ENCODE measurements around the gene PHF23. TPM values are rescaled to one million over a fixed set of nuclear protein-coding genes. Genes with fewer than 3 reads are reported as not detected.

The PHF23 gene
- 10 to 100 TPM; 45.9 to 53.1 TPM for total RNA-seq

GRCh38 chr17:7239091-7240027 is at the start of gene PHF23:
TSS of gene PHF23 (minus strand) at chr17:7239457. CDS start at chr17:7239279, 178 bp downstream.
- DNase-seq, result peak; percentile 98
- no peaks in the 10 kb centered on the region for H3K9me3 Mint-ChIP-seq
- CTCF ChIA-PET, result interaction anchor here (0.6 to 6.6 kb wide), 4 partner anchors 18 to 321 kb away, joined by 4 to 44 read pairs (median 5); partner anchors contain the start of genes ACADVL and DLG4
- peak within 1 kb of the TSS; percentile 92 for H3K27ac Mint-ChIP-seq
- H3K36me3 Mint-ChIP-seq (ENCODE audit: low read depth), result peaks cover 74% of the 10 kb centered on the region
- peaks cover 71% of the 10 kb centered on the region for H3K4me1 Mint-ChIP-seq
- POLR2A ChIA-PET, result interaction anchor here (0.6 to 9.1 kb wide), 11 partner anchors 11 to 447 kb away, joined by 3 to 100 read pairs (median 6); partner anchors contain the start of genes ACADVL, ACAP1, CTDNEP1 and DLG4
- H3K4me3 Mint-ChIP-seq, result peak within 1 kb of the TSS; percentile 87
- no peaks in the 10 kb centered on the region for H3K27me3 Mint-ChIP-seq

GRCh38 chr17:7285679-7286078 is 46.4 kb upstream of the PHF23 start:
- no peak overlapping the region for H3K27ac Mint-ChIP-seq
- peaks cover 17% of the 10 kb centered on the region for H3K4me1 Mint-ChIP-seq
- H3K4me3 Mint-ChIP-seq, result no peak overlapping the region
- no peak for DNase-seq
- no peaks in the 10 kb centered on the region for H3K36me3 Mint-ChIP-seq (ENCODE audit: low read depth)
- no peaks in the 10 kb centered on the region for H3K9me3 Mint-ChIP-seq
- H3K27me3 Mint-ChIP-seq, result peaks cover 51% of the 10 kb centered on the region
- POLR2A ChIA-PET, result interaction anchor here (0.8 kb wide), 1 partner anchor 401 kb away, joined by 3 read pairs; no protein-coding TSS in a partner anchor
- CTCF ChIA-PET, result interaction anchor here (2.1 kb wide), 1 partner anchor 11 kb away, joined by 13 read pairs; no protein-coding TSS in a partner anchor

GRCh38 chr17:7284911-7285310 is 45.7 kb upstream of the PHF23 start:
- Mint-ChIP-seq H3K4me1 (peaks cover 24% of the 10 kb centered on the region), H3K27ac (no peak overlapping the region), H3K9me3 (no peaks in the 10 kb centered on the region), H3K36me3 (ENCODE audit: low read depth) (no peaks in the 10 kb centered on the region), H3K27me3 (peaks cover 49% of the 10 kb centered on the region), H3K4me3 (no peak overlapping the region)
- ChIA-PET CTCF (interaction anchor here (2.1 kb wide), 1 partner anchor 12 kb away, joined by 13 read pairs; no protein-coding TSS in a partner anchor), POLR2A (interaction anchor here (1.5 kb wide), 1 partner anchor 51 kb away, joined by 3 read pairs; the partner anchor contains the start of gene ACAP1)
- DNase-seq, result no peak

- ChIA-PET POLR2A (interaction anchor here (1.3 to 1.5 kb wide), 2 partner anchors 14 to 53 kb away, joined by 3 read pairs; partner anchors contain the start of gene ACAP1), CTCF (interaction anchor here (1.1 kb wide), 1 partner anchor 13 kb away, joined by 4 read pairs; no protein-coding TSS in a partner anchor)
- no peaks in the 10 kb centered on the region for H3K9me3 Mint-ChIP-seq
- no peak overlapping the region for H3K4me3 Mint-ChIP-seq
- peaks cover 24% of the 10 kb centered on the region for H3K4me1 Mint-ChIP-seq
- DNase-seq, result no peak
- no peak overlapping the region for H3K27ac Mint-ChIP-seq
- no peaks in the 10 kb centered on the region for H3K36me3 Mint-ChIP-seq (ENCODE audit: low read depth)
- H3K27me3 Mint-ChIP-seq, result peaks cover 49% of the 10 kb centered on the region
Measured at GRCh38 chr17:7283471-7284216, 44.4 kb upstream of the PHF23 start.

- ChIA-PET CTCF (interaction anchor here (1.5 kb wide), 1 partner anchor 13 kb away, joined by 9 read pairs; no protein-coding TSS in a partner anchor), POLR2A (interaction anchor here (1.3 to 1.6 kb wide), 3 partner anchors 15 to 202 kb away, joined by 3 to 4 read pairs (median 3); partner anchors contain the start of gene POLR2A)
- DNase-seq, result no peak
- H3K36me3 Mint-ChIP-seq (ENCODE audit: low read depth), result no peaks in the 10 kb centered on the region
- H3K9me3 Mint-ChIP-seq, result no peaks in the 10 kb centered on the region
- H3K27me3 Mint-ChIP-seq, result peaks cover 41% of the 10 kb centered on the region
- H3K4me3 Mint-ChIP-seq, result no peak overlapping the region
- H3K27ac Mint-ChIP-seq, result no peak overlapping the region
- H3K4me1 Mint-ChIP-seq, result peaks cover 24% of the 10 kb centered on the region
Measured at GRCh38 chr17:7282752-7283321, 43.6 kb upstream of the PHF23 start.

GRCh38 chr17:7281953-7282751 is 42.9 kb upstream of the PHF23 start:
- Mint-ChIP-seq H3K9me3 (no peaks in the 10 kb centered on the region), H3K27me3 (peaks cover 35% of the 10 kb centered on the region), H3K36me3 (ENCODE audit: low read depth) (no peaks in the 10 kb centered on the region), H3K27ac (no peak overlapping the region), H3K4me1 (peaks cover 24% of the 10 kb centered on the region), H3K4me3 (peak overlapping the region; percentile 56)
- ChIA-PET CTCF (interaction anchor here (1.5 kb wide), 1 partner anchor 14 kb away, joined by 9 read pairs; no protein-coding TSS in a partner anchor), POLR2A (interaction anchor here (1.1 to 1.6 kb wide), 4 partner anchors 16 to 280 kb away, joined by 3 to 4 read pairs (median 3); partner anchors contain the start of genes POLR2A and SENP3)
- no peak for DNase-seq

GRCh38 chr17:7281074-7281952 is 42.1 kb upstream of the PHF23 start, which contains the start of gene SLC2A4:
TSS of gene SLC2A4 (plus strand) at chr17:7281718. CDS start at chr17:7281935, 217 bp downstream.
- Mint-ChIP-seq H3K4me1 (peaks cover 24% of the 10 kb centered on the region), H3K27ac (no peak within 1 kb of the TSS), H3K4me3 (peak within 1 kb of the TSS; percentile 56), H3K36me3 (ENCODE audit: low read depth) (no peaks in the 10 kb centered on the region), H3K27me3 (peaks cover 30% of the 10 kb centered on the region), H3K9me3 (no peaks in the 10 kb centered on the region)
- CTCF ChIA-PET, result interaction anchor here (0.6 to 1.5 kb wide), 4 partner anchors 15 to 30 kb away, joined by 3 to 9 read pairs (median 3); partner anchors contain the start of gene CTDNEP1
- POLR2A ChIA-PET, result interaction anchor here (1.1 to 1.6 kb wide), 3 partner anchors 33 to 281 kb away, joined by 3 to 4 read pairs (median 3); partner anchors contain the start of gene SENP3
- peak; percentile 86 for DNase-seq

GRCh38 chr17:7280519-7281073 is 41.3 kb upstream of the PHF23 start:
- H3K27me3 Mint-ChIP-seq, result peaks cover 26% of the 10 kb centered on the region
- no peaks in the 10 kb centered on the region for H3K9me3 Mint-ChIP-seq
- ChIA-PET POLR2A (interaction anchor here (1.2 kb wide), 1 partner anchor 34 kb away, joined by 3 read pairs; no protein-coding TSS in a partner anchor), CTCF (interaction anchor here (1.0 to 1.5 kb wide), 3 partner anchors 16 to 120 kb away, joined by 3 to 9 read pairs (median 4); partner anchors contain the start of gene CTDNEP1)
- H3K27ac Mint-ChIP-seq, result no peak overlapping the region
- peaks cover 24% of the 10 kb centered on the region for H3K4me1 Mint-ChIP-seq
- peak; percentile 87 for DNase-seq
- H3K36me3 Mint-ChIP-seq (ENCODE audit: low read depth), result no peaks in the 10 kb centered on the region
- H3K4me3 Mint-ChIP-seq, result peak overlapping the region; percentile 56

- Mint-ChIP-seq H3K36me3 (ENCODE audit: low read depth) (no peaks in the 10 kb centered on the region), H3K27ac (no peak overlapping the region), H3K27me3 (peaks cover 26% of the 10 kb centered on the region), H3K9me3 (no peaks in the 10 kb centered on the region), H3K4me1 (peaks cover 24% of the 10 kb centered on the region), H3K4me3 (no peak overlapping the region)
- no peak for DNase-seq
- CTCF ChIA-PET, result interaction anchor here (1.0 kb wide), 1 partner anchor 17 kb away, joined by 7 read pairs; no protein-coding TSS in a partner anchor
- POLR2A ChIA-PET, result no interaction called here
Measured at GRCh38 chr17:7279448-7279847, 40.2 kb upstream of the PHF23 start.

- Mint-ChIP-seq H3K4me1 (peaks cover 23% of the 10 kb centered on the region), H3K27ac (no peak overlapping the region), H3K4me3 (no peak overlapping the region), H3K36me3 (ENCODE audit: low read depth) (no peaks in the 10 kb centered on the region), H3K27me3 (peaks cover 43% of the 10 kb centered on the region), H3K9me3 (no peaks in the 10 kb centered on the region)
- DNase-seq, result no peak
- POLR2A ChIA-PET, result interaction anchor here (1.7 kb wide), 1 partner anchor 10 kb away, joined by 3 read pairs; no protein-coding TSS in a partner anchor
- CTCF ChIA-PET, result no interaction called here
Measured at GRCh38 chr17:7266784-7267183, 27.5 kb upstream of the PHF23 start.

Measured in activated CD4-positive, alpha-beta memory T cell treated with anti-CD3 and anti-CD28 coated beads, Interleukin-2, amount 10 ng/mL, durations not matched to agents 7 days and 5 days (primary cell).